H9 (cell line): ENCODE results near the gene GPR176. TPM values are rescaled to one million over a fixed set of nuclear protein-coding genes. Genes with fewer than 3 reads are reported as not detected.
A peak's percentile ranks its signal among the peaks of the same experiment; 100 is the strongest.

Source experiments
- DNase-seq: peaks from one replicate; pipeline ENCODE4 v3.0.0-alpha.2; 2017
- H2AFZ ChIP-seq: one replicate; pipeline ENCODE4 v1.6.1; 2013; ENCODE audit warnings: mild to moderate bottlenecking, low read length, control low read depth, moderate library complexity
- H2AK5ac ChIP-seq: 2 replicates; pipeline ENCODE4 v1.6.1; 2013; ENCODE audit warnings: low read length, control low read depth, mixed read lengths; ENCODE audit not compliant: insufficient read length
- H2BK120ac ChIP-seq: one replicate; pipeline ENCODE4 v1.6.1; 2013; ENCODE audit warnings: low read depth, mild to moderate bottlenecking, low read length, control low read depth, inconsistent platforms; ENCODE audit not compliant: poor library complexity, severe bottlenecking
- H2BK12ac ChIP-seq: 2 replicates; pipeline ENCODE4 v1.6.1; 2013; ENCODE audit warnings: low read length, control low read depth, mixed read lengths, low read depth; ENCODE audit not compliant: insufficient read length
- H2BK15ac ChIP-seq: 2 replicates; pipeline ENCODE4 v1.6.1; 2013; ENCODE audit warnings: low read depth, low read length, control low read depth
- H2BK20ac ChIP-seq: one replicate; pipeline ENCODE4 v1.6.1; 2013; ENCODE audit warnings: low read depth, mild to moderate bottlenecking, low read length, control low read depth, inconsistent platforms; ENCODE audit not compliant: poor library complexity, severe bottlenecking
- H2BK5ac ChIP-seq: 2 replicates; pipeline ENCODE4 v1.6.1; 2013; ENCODE audit warnings: low read length, control low read depth, mixed read lengths; ENCODE audit not compliant: insufficient read length
- H3K14ac ChIP-seq: 2 replicates; pipeline ENCODE4 v1.6.1; 2013; ENCODE audit warnings: low read length, control low read depth; ENCODE audit not compliant: insufficient read depth
- H3K18ac ChIP-seq: 2 replicates; pipeline ENCODE4 v1.6.1; 2013; ENCODE audit warnings: low read depth, mild to moderate bottlenecking, mixed read lengths, low read length, control low read depth; ENCODE audit not compliant: insufficient read length
- H3K23ac ChIP-seq: 2 replicates; pipeline ENCODE4 v1.6.1; 2013; ENCODE audit warnings: low read length, control low read depth, mixed read lengths, low read depth; ENCODE audit not compliant: insufficient read length
- H3K23me2 ChIP-seq: 2 replicates; pipeline ENCODE4 v1.6.1; 2013; ENCODE audit warnings: low read depth, mild to moderate bottlenecking, mixed read lengths, low read length, control low read depth; ENCODE audit not compliant: insufficient read length, poor library complexity, severe bottlenecking
- H3K27ac ChIP-seq: 2 replicates; pipeline ENCODE4 v1.5.1; 2013; ENCODE audit warnings: low read length, control low read depth, mixed read lengths, low read depth; ENCODE audit not compliant: insufficient read length
- H3K27me3 ChIP-seq: 2 replicates; pipeline ENCODE4 v1.6.1; 2013; ENCODE audit warnings: low read length, control low read depth, inconsistent platforms; ENCODE audit not compliant: insufficient read depth
- H3K4ac ChIP-seq: 2 replicates; pipeline ENCODE4 v1.6.1; 2013; ENCODE audit warnings: low read depth, mild to moderate bottlenecking, control low read depth, inconsistent platforms, low read length, moderate library complexity
- H3K4me1 ChIP-seq: 2 replicates; pipeline ENCODE4 v1.6.1; 2013; ENCODE audit warnings: low read length, control low read depth, inconsistent platforms; ENCODE audit not compliant: insufficient read depth
- H3K4me2 ChIP-seq: 2 replicates; pipeline ENCODE4 v1.6.1; 2013; ENCODE audit warnings: low read length, control low read depth, mixed read lengths; ENCODE audit not compliant: insufficient read length, insufficient read depth
- H3K56ac ChIP-seq: 2 replicates; pipeline ENCODE4 v1.6.1; 2013; ENCODE audit warnings: low read depth, mild to moderate bottlenecking, mixed read lengths, low read length, control low read depth; ENCODE audit not compliant: insufficient read length
- H3K79me1 ChIP-seq: 2 replicates; pipeline ENCODE4 v1.6.1; 2013; ENCODE audit warnings: low read depth, mild to moderate bottlenecking, moderate library complexity, low read length, control low read depth, inconsistent platforms; ENCODE audit not compliant: insufficient read depth, poor library complexity, severe bottlenecking
- H3K79me2 ChIP-seq: 2 replicates; pipeline ENCODE4 v1.6.1; 2013; ENCODE audit warnings: low read length, control low read depth, inconsistent platforms; ENCODE audit not compliant: insufficient read depth
- H3K9ac ChIP-seq: 2 replicates; pipeline ENCODE4 v1.6.1; 2013; ENCODE audit warnings: low read length, control low read depth, mixed read lengths; ENCODE audit not compliant: insufficient read length; ENCODE audit errors: extremely low read depth
- H3K9me3 ChIP-seq: one replicate; pipeline ENCODE4 v1.6.1; 2013; ENCODE audit warnings: low read depth, low read length, inconsistent platforms; ENCODE audit not compliant: control insufficient read depth
- H3T11ph ChIP-seq: one replicate; pipeline ENCODE4 v1.6.1; 2013; ENCODE audit warnings: mild to moderate bottlenecking, low read length, control low read depth, inconsistent platforms
- H4K20me1 ChIP-seq: one replicate; pipeline ENCODE4 v1.6.1; 2013; ENCODE audit not compliant: control insufficient read depth, insufficient read length, insufficient read depth
- H4K5ac ChIP-seq: 2 replicates; pipeline ENCODE4 v1.6.1; 2013; ENCODE audit warnings: low read depth, mild to moderate bottlenecking, mixed read lengths, low read length, control low read depth; ENCODE audit not compliant: insufficient read length
- H4K8ac ChIP-seq: replicated peaks from 2 replicates; pipeline ENCODE4 v1.6.1; 2013; ENCODE audit warnings: low read length, control low read depth, mixed read lengths, low read depth; ENCODE audit not compliant: insufficient read length
- H4K91ac ChIP-seq: 2 replicates; pipeline ENCODE4 v1.6.1; 2013; ENCODE audit warnings: low read depth, mild to moderate bottlenecking, moderate library complexity, mixed read lengths, low read length, control low read depth; ENCODE audit not compliant: insufficient read length
- H3K27ac Mint-ChIP-seq, 3 experiments: 2 replicates in 2 of 3; 3 replicates in 1 of 3; pipeline ENCODE4 v1.8.0; 2020 to 2021; ENCODE audit warnings: mixed read lengths in 3 of 3, mild to moderate bottlenecking in 1 of 3, moderate library complexity in 1 of 3
- H3K27me3 Mint-ChIP-seq: 2 replicates; pipeline ENCODE4 v1.8.0; 2021; ENCODE audit warnings: low read depth, mild to moderate bottlenecking, moderate library complexity, mixed read lengths
- H3K36me3 Mint-ChIP-seq, 3 experiments: 2 replicates in 2 of 3; 3 replicates in 1 of 3; pipeline ENCODE4 v1.8.0; 2020 to 2021; ENCODE audit warnings: low read depth in 3 of 3, mixed read lengths in 3 of 3; ENCODE audit not compliant: insufficient read depth in 1 of 3
- H3K4me1 Mint-ChIP-seq, 2 experiments: 2 replicates each; pipeline ENCODE4 v1.8.0; 2020; ENCODE audit warnings: mixed read lengths in 2 of 2
- H3K4me3 Mint-ChIP-seq, 2 experiments: 2 replicates in 1 of 2; 3 replicates in 1 of 2; pipeline ENCODE4 v1.8.0; 2020 to 2021; ENCODE audit warnings: mild to moderate bottlenecking in 2 of 2, mixed read lengths in 2 of 2, moderate library complexity in 1 of 2
- H3K9me3 Mint-ChIP-seq, 2 experiments: 2 replicates in 1 of 2; 3 replicates in 1 of 2; pipeline ENCODE4 v1.8.0; 2020; ENCODE audit warnings: mild to moderate bottlenecking in 2 of 2, mixed read lengths in 2 of 2, moderate library complexity in 1 of 2
- CTCF ChIP-seq: fragments of 200-600 bp; sonication (generic); conservative IDR thresholded peaks from 3 replicates; pipeline ENCODE4 v1.8.0; 2021; ENCODE audit warnings: antibody characterized with exemption, mild to moderate bottlenecking
- WGBS: extraction: QIAGEN DNeasy Blood & Tissue Kit; methylation state at CpG from one replicate; pipeline ENCODE4 v1.1.7; 2013; ENCODE audit warnings: missing lambda C conversion rate, low lambda C conversion rate, mixed read lengths; ENCODE audit not compliant: insufficient read length; ENCODE audit errors: extremely low coverage; 5-methylcytosine and 5-hydroxymethylcytosine counted together
- total RNA-seq: library from RNA; stranded (reverse); gene quantifications from 2 replicates; pipeline ENCODE4 v1.2.1, GENCODE V29; 2021

GPR176 gene
- total RNA-seq, 1 experiment from 2014 or later: 132 TPM

GRCh38 chr15:39795486-39795885 lies 124.6 kb downstream of the GPR176 start:
- no peak overlapping the region for H3K9ac ChIP-seq
- H2AFZ ChIP-seq: no peak overlapping the region

More at GRCh38 chr15:39795486-39795885, 124.6 kb downstream of the GPR176 start:
- H3K56ac ChIP-seq: no peak overlapping the region
- H3K23ac ChIP-seq: no peak overlapping the region
- H3K79me2 ChIP-seq: no peaks in the 10 kb centered on the region
- H2BK20ac ChIP-seq: no peak overlapping the region
- H3K27ac ChIP-seq: no peak overlapping the region
- no peak overlapping the region for H2AK5ac ChIP-seq
- H3K79me1 ChIP-seq: no peaks in the 10 kb centered on the region
- DNase-seq: no peak
- H3K9me3 ChIP-seq: no peaks in the 10 kb centered on the region
- H2BK12ac ChIP-seq: no peak overlapping the region
- H3K4me1 ChIP-seq: no peaks in the 10 kb centered on the region
- no peak overlapping the region for H3K18ac ChIP-seq
- H3T11ph ChIP-seq: no peak overlapping the region
- no peak overlapping the region for H3K14ac ChIP-seq
- peaks cover 43 to 44% of the 10 kb centered on the region in 2 experiments for H3K4me1 Mint-ChIP-seq
- H3K23me2 ChIP-seq: no peaks in the 10 kb centered on the region
- H4K8ac ChIP-seq: no peak overlapping the region
- H3K9me3 Mint-ChIP-seq: no peaks in the 10 kb centered on the region
- no peak overlapping the region for H3K4me3 Mint-ChIP-seq
- H2BK5ac ChIP-seq: no peak overlapping the region
- no peak overlapping the region for H2BK15ac ChIP-seq
- H3K4ac ChIP-seq: no peak overlapping the region
- H3K27ac Mint-ChIP-seq: peak overlapping the region in 1 of 3 experiments; percentile 25; a peak in 2 of 7 replicates
- no peak overlapping the region for H4K91ac ChIP-seq
- H4K5ac ChIP-seq: no peak overlapping the region
- peaks cover 9 to 24% (median 22%) of the 10 kb centered on the region in 3 experiments; a peak in 6 of 7 replicates for H3K36me3 Mint-ChIP-seq
- no peaks in the 10 kb centered on the region for H3K27me3 Mint-ChIP-seq
- no peaks in the 10 kb centered on the region for H4K20me1 ChIP-seq
- no peak overlapping the region for H3K4me2 ChIP-seq
- H3K27me3 ChIP-seq: no peaks in the 10 kb centered on the region
- H2BK120ac ChIP-seq: no peak overlapping the region
- WGBS: no CpG with 5 or more reads among the region's 3 CpGs
- TF ChIP-seq CTCF: no peak
